HG02588 (cell line): ENCODE results near the gene ATP10A.

ENCODE experiments used
- ATAC-seq: cut with Tn5 transposase; IDR thresholded peaks from one replicate; pipeline ENCODE4 v1.9.1; 2021; ENCODE audit warnings: mild to moderate bottlenecking, moderate library complexity; ENCODE audit not compliant: unreplicated experiment

ATP10A gene

DNA sequence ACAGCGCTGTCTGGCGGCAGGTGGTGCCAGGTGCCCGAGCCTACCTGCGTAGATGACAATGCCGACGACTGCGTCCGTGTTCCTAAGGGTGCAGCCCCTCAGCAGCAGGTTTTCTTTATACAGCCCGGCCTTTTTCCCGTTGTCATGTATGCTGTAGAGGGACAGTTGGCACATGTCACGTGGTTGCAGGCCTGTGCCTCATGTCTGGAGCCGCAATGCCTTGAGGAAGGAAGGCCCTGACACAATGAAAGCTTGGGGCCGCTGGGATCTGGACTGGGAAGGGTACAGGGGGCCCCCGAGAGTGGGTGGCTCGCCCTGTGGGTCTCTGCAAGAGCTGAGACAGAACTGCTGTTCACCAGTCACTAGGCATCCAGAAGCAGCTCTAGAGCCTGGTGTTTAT is 136.0 kb downstream of the ATP10A start:
- no peak for ATAC-seq

DNA sequence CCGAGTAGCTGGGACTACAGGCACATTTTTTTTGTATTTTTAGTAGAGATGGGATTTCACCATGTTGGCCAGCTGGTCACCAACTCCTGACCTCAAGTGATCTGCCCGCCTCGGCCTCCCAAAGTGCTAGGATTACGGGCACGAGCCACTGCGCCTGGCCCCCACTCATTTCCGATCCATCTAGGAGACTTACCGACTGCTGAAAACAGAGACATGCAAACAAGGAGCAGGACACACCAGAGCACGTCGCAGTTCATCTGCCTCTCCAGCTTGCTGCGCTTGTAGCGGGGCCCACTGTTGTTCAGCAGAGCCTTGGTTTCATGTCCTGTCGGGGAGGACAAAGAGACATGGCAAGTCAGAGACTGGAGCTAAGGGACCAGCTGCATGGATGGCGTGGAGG is 137.4 kb downstream of the ATP10A start:
- ATAC-seq, result no peak

DNA sequence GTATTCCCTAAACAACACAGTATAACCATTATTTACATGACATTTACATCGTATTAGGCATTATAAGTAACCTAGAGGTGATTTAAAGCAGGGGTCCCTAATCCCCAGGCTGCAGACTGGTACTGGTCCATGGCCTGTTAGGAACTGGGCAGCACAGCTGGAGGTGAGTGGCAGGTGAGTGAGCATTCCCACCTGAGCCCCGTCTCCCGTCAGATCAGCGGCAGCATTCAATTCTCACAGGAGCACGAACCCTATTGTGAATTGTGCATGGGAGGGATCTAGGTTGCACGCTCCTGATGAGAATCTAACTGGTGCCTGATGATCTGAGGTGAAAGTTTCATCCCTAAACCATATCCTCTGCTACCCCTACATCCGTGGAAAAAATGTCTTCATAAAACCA is 138.2 kb downstream of the ATP10A start:
- ATAC-seq, result no peak

DNA sequence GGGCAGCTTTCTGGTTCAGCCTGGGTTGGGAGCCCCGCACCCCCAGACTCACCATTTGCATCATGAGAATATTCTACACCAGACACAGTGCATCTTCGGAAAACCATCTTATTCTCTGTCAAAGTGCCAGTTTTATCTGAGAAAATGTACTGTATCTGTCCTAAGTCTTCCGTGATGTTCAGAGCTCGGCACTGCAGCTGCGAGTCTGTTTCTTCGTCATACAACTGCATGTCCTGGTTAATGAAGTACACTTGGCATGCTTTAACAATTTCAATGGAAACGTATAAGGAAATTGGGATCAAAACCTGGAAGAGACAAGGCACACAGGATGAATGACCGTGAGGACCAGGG is 141.5 kb downstream of the ATP10A start:
- no peak for ATAC-seq

DNA sequence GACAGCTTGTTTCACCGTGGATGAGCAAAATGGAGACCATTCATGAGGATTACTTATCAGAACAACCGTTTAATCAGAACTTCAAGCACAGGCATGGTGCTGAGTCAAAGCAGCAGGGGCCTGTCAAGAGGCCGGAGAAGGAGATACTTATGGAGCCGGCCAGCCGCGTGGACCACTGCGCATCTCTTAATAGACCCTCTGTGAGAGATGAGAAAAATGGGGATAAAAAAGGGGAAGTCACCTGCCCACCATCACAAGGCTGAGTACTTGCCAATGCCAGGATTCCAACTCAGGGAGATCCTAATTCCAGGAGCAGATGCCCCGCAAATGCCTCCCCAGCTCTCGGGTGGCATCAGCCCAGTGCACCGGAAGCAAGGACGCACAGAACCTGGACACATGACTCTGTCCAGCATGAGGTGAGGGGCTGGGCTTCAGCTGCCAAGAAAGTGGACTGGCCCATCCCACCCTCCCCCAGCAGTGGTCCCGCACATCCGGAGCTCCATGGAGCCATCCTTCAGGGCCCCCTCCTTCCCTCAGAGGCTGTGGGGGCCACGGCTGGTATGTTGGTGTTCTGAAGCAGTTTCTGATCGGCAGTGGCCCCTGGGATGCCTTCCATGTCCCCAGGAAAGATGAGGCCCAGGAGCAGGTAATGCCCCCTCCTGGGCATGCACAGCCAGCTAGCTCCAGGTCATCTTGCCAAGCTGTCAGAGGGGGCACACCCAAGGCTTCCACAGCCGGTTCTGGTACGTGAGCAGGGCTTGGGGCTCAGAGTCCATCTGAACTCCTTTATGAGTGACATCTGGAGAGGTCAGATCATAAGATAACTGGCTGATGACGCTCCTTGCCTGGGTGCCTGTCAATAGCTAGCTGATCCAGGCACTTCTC is 143.8 kb downstream of the ATP10A start:
- ATAC-seq, result no peak

DNA sequence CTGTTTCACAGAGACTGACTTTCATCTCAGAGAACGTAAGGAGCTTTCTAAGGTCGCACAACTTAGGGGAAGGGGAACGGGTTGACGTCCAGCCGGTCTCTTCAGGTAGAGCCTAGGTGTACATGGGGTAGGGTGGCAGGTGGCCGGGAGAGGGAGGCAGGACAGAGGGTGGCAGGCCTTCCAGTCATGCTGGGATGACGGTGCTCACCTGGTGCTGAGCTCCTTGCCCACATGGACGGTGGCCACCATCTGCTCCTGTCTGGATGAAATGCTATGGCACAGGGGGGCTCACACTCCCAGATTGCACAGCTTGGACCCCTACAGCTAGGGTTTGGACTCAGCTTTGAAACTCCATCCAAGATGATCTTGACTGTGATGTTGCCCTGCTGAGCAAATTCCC is 144.5 kb downstream of the ATP10A start:
- no peak for ATAC-seq

DNA sequence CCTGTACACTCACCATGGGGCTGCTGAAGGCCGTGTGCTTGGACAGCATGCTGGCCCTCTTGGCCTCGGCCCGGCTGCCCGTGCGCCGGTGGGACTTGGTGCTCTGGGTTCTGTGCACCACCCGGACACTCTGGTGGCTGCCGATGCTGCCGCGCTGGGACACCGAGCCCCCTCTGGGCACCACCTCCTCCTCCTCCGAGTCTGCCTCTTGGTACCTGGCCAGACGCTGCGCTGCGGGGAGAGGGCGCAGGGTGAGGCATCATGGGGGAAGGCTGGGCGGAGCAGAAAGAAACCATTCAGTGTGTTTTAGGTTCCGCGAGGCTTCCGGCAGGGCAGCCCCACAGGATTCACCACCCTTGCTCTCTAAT is 145.0 kb downstream of the ATP10A start:
- no peak for ATAC-seq

DNA sequence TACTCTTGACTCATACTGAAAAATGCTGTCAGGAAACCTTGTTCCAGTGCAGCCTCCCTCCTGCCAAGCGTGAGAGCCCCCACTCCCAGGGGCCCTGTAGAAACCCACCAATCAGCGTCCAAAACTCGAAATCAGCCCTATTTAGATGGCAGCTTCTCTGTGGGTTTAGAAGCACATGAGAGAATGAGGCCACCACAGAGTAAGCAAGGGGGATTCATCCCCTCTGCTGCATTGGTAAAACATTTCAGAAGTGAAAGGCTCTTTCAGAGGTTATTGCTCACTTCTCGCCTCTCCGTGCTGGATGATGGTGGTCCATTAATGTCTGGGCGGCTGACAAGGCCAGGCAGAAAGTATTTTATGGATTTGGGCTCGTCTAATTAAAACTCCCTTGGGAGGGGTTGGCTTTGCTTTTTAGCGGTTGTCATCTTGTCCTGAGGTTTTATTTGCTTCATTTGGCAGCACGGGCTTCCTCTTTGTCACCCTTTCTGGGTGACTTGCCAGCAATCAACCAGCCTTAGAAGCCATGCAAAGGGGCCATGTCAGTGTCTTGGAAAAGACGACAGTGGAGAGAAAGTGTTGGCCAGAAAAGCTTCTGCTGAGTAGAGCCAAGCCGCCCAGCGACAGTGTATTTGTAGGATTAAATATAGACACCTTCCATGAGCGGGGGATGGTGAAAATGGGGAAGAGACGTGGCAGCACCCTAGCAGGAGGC is 145.5 kb downstream of the ATP10A start:
- ATAC-seq, result no peak

DNA sequence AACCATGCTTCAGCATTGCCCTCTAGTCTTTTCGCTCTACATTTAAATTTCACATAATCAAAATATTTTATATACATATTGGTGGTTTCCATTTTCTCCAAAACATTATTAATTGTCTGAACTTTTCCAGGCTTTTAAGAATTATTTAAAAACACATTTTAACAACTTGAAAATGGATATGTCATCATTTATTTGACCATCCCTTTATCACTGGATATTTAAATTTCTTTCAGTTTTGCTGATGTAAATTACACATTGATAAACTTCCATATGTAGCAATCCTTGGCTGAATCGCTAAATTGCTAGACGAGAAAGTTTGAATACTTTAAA is 146.0 kb downstream of the ATP10A start:
- no peak for ATAC-seq

DNA sequence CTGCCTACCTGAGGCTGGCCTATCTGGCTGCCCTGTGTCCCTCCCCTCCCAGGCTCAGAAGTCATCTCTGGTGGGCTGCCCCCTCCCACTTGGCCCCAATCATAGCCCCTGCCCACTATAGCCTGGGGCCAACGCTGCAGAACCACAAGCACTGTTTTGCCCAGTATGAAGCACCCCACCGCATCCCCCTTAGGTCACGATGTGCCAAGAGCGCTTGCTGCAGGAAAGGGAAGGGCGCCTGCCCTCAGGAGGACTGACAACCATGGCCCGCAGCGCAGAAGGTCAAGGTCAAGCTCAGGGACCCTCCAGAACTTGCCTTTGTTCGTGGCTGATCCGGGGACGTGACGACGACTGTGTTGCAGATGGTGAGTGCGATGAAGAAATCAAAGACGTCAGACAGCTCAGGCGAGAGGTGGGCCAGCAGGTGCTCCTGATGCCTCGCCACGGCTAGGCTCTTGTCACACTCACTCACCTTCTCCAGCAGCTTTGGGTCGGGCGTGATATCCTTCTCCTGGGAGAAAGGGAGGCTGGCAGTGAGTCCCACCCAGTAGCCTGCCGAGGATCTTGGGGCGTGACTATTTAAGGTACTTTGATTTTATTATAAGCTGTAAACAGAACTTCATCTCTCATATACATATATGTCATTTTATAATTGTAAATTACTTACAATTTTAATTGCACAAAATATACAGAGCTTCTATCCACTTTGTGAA is 146.6 kb downstream of the ATP10A start:
- no peak for ATAC-seq

DNA sequence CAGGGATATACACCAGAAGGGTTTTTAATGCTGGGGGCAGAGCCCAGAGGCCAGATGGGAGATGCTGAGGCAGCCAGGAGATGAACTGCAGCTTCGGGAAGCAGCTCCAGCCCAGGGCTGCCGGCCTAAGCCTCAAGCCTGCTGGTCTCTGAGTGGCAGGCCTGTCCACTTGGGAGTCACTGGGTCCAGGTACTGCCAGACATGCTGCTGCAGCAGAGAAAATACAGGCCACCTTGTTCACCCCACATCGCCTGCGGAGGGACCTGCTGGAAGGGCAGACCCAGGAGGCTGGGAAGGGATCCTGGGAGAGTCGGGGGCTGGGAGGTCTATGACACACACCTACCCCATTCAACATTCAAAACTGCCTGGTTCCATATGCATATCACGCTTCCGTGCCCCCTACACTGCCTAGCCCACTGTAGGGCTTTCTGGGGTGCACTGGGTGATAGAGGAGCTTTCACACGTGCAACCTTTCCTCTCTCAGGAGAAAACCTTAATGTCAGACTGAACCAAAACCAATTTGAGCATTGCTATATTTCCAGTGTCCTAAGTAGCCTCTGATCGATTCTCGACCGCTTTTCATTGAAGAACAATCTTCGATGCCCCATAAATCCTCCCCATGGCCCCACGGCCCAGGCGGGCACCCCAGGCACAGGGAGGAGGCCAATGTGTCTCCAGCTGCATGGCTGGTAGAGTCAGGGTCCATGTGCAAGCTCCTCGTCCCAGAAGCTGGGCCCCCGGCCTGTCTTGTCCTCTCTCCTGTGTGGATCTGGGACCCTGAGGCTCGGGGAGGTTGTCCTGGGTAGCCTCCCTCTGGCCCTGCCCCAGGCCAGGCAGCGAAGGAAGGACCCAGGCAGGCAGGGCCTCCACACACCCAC is 147.4 kb downstream of the ATP10A start:
- ATAC-seq, result no peak

DNA sequence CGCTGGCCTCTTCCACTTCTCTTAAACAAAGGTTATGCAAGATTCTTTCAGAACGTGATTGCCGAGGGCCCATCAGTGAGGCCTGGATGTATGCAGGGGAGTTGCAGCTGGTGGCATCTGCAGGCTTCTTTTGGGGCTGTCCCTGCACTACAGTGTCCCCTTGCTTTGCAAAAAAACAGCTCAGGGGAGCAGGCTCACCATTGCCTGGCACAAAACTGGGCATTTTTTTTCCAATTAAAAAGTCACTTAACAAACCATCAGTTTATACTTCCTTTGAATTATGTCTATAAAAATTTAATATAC is 148.6 kb downstream of the ATP10A start:
- no peak for ATAC-seq

DNA sequence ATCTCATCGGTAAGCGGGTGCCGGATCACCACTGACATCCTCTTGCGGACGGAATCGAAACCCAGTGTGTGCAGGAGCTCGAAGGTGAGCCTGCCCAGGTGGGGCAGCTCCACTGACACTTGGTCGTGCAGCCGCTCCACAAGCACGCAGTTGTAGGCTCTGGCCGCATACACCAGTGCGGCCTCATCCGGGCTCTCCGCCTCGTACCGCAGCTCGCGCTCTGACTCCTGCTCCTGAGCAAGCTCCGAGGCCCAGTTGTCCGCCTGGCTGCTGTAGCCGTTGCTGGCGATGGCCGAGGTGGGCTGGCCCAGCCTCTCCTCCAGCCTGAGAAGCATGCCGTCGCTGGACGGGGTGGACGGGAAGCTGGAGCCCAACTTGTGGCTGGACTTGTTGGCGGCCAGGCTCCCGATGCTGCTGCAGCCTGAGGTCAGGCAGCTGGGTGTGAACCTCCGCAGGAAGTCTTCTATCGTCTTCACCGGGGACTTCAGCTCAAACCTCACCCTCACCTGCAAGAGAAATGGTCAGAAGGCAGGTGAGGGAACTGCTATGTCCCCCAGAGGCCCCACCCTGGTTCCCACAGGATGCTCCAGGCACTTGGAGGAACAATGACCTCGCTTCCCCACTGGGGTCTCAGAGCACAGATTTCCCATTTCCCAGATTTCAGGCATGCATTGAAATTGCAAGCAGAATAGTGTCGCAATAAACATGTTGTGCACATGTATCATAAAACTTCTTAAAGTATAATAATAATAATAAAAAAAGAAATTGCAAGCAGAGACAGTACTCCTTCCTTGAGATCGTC is 149.2 kb downstream of the ATP10A start:
- no peak for ATAC-seq

DNA sequence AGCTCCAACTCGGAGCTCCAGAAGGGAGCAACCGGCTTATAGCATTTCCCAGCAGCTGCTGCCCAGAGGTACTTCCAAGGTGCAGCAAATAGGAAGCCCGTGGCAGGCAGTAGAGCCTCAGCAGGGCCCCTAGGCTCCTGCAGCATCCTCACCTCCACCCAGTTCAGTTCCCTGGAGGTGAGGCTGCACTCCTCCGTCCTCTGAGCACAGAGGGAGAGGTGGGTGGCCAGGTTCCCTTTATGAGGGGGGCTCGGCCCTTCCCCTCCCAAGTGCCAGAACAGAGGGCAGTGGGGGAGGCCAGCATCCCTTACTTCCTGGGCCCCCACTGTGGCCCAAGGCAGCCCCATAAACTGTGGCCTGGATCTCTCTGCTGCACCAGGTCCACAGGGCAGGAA is 150.2 kb downstream of the ATP10A start:
- no peak for ATAC-seq

DNA sequence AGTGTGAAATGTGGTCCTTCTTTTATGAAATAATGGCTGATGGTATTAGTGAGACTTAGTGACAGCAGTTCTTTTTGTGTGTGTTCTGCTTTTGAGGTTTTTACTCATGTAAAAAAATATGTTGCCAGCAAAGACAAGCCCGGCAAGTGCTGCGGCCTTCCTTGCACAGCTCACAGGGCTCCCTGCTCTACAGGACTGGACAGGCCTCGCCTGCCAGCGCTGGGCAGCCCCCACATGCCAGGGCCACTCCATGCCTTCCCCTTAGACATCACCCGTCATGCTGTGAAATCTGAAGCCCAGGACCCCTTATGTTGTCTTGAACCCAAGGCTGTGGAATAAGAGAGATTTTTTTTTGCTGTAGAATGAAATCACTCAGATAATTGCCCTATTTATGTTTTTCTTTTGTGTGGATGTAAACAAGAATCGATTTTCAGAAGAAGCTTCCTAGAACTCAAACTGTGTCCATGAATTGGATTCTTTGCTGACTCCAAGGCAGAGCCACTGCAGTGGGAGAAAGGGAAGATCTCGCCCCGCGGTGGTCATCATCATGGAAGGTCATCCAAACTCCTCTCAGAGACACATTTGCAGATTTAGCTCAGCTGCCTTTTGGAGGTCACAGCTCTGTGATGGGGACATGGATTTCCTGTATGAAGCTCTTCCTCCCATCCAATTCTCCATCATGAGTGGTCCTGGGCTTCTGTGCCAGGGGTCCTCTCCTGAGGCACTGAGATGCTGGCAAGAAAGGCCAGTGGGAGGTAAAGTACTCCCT is 150.8 kb downstream of the ATP10A start:
- no peak for ATAC-seq

DNA sequence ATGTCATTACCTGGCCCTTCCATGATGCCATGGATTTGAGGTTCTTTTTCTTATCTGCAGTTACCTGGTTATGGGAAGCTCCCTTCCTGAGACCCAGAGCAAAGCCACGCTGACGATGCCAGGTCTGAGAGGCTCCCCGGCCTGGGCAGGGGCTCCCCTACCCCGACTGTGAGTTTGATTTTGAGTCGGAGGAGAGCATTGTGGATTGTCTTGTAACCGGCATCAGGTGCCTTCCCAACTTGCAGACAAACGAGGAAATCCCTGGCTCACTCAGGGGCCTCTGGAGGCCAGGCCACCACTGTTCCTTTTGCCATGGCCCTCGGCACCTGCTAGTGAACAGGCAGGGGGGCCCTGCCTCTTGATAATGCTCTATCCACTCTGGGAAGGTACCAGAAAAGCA is 151.4 kb downstream of the ATP10A start:
- ATAC-seq, result no peak

DNA sequence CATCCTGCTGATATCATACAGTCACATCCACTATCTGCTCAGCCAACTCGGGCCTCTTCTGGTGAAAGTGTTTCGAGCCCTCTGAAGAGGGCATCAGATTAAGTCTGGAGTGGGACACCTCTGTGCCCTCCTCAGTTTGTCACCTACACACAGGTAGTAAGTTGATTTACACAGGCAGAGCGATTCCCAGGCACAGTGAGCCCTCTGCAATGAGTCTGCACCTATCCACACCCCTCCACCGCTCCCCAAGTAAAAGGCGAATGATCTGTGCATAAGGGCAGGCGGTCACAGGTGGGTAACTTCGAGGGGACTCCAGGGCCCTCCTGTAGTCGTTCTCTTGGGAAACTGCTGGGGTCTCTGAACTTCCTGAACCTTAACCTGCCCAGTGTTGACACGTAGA is 152.0 kb downstream of the ATP10A start:
- ATAC-seq, result no peak

DNA sequence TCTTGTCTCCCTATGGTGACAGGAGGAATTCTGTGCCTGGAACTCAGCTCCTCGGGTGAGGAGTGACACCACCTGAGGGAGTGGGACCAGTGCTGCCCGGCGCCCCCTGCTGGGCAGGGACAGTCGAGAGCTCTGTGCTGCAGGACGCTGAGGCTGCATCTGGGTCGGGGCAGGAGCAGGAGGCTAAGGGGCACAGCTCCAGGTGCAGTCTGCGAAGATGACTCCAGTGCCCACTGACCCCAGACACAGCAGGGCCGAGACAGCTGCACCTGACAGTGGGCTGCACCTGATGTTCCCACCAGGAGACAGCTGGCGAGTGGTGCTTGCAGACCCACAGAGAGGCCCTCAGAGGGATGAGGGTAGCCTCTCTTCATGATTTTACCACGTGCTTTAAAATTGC is 152.9 kb downstream of the ATP10A start:
- no peak for ATAC-seq

DNA sequence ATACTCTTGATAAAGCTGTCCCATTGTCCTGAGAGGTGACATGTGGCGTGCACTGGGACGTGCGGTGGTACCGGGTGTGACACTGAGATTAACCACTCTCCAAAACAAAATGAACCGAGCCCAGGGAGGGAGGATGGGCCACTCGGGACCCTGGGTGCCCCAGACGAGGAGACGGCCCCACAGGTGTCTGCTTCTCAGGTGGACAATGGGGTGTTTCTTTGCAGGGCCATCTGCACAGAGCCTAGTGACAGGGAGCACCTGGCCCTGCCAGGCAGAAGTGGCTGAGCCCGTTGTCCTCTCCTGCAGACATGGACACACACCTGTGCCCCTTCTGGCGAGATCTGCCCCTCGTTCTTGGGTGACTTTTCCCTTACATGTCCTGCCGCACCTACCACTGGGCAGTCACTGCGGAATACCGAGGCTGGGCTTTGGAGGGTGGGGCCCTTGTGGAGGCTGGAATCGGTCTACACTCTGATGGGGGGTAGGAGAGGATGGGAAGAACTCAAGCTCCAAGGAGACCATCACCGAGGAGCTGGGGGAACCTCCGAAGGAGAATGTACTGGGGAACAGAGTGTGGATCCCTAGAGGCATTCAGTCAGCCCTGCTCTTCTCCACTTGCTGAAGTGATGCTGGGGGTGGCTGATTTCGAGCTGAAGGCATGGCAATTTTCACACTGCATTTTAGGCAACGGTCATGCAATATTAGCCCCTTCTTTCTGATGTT is 153.5 kb downstream of the ATP10A start:
- no peak for ATAC-seq
